Hepatocyte (in vitro differentiated cells): ENCODE data around the gene RASA3.

Source experiments
- EZH2 ChIP-seq: fragments of 200-600 bp; sonication (generic); IDR thresholded peaks from 2 replicates; pipeline ENCODE4 v1.6.1; 2016; ENCODE audit warnings: antibody characterized with exemption, mild to moderate bottlenecking, borderline replicate concordance
- EZH2phosphoT487 ChIP-seq: fragments of 200-600 bp; sonication (generic); IDR thresholded peaks from one replicate; pipeline ENCODE4 v1.6.1; 2018; ENCODE audit warnings: antibody characterized with exemption, mild to moderate bottlenecking, low read depth, moderate library complexity; ENCODE audit not compliant: unreplicated experiment, severe bottlenecking
- TF ChIP-seq, protein P1 (sequence below): fragments of 200-600 bp; sonication (generic); IDR thresholded peaks from 2 replicates; pipeline ENCODE4 v1.5.1; 2016; ENCODE audit warnings: antibody characterized with exemption, mild to moderate bottlenecking; ENCODE audit not compliant: poor library complexity

DNA sequence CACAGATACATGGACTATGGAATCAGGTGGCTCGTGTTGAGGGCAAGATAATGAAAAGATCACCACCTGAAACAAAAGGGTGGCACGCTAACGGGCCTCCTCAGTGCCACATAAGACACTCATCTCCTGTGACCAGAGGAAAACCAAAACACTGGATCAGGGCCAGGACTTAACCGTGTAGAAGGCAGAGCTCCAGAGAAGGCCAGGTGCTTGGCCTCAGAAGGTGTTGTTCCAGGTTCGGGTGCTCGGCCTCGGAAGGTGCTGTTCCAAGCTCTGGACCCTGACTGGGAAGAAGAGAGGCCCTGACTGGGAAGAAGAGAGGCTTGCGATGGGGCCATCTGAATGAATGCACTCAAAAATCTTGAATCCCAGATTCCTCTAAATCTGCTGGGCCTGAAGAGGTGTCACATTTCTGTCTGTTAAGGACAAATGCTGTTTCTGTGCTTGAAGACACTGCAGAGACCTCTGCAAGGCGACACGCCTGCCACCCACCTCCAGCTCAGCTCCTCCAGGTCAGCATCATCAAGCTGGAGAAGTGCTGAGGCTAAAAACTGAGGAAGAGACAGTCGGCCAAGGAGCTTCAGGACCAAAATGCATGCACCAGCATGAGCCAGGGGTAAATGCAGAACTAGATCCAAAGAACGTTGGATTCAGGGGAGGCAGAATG is 2.7 kb upstream of the RASA3 start:
- TF ChIP-seq, protein P1, sequence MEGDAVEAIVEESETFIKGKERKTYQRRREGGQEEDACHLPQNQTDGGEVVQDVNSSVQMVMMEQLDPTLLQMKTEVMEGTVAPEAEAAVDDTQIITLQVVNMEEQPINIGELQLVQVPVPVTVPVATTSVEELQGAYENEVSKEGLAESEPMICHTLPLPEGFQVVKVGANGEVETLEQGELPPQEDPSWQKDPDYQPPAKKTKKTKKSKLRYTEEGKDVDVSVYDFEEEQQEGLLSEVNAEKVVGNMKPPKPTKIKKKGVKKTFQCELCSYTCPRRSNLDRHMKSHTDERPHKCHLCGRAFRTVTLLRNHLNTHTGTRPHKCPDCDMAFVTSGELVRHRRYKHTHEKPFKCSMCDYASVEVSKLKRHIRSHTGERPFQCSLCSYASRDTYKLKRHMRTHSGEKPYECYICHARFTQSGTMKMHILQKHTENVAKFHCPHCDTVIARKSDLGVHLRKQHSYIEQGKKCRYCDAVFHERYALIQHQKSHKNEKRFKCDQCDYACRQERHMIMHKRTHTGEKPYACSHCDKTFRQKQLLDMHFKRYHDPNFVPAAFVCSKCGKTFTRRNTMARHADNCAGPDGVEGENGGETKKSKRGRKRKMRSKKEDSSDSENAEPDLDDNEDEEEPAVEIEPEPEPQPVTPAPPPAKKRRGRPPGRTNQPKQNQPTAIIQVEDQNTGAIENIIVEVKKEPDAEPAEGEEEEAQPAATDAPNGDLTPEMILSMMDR: no peak
- no peak for TF ChIP-seq EZH2
- no peak for TF ChIP-seq EZH2phosphoT487
